ENCODE results near the gene APOBEC3G. TPM values are rescaled to one million over a fixed set of nuclear protein-coding genes. Genes with fewer than 3 reads are reported as not detected.
A peak's percentile ranks its signal among the peaks of the same experiment; 100 is the strongest.

APOBEC3G gene
- total and polyA plus RNA-seq, 2 experiments from 2014 or later: 2.1 to 3.3 TPM

GRCh38 chr22:39130152-39130704 is 53.2 kb downstream of the APOBEC3G start (continued):
- TF ChIP-seq, protein P1, sequence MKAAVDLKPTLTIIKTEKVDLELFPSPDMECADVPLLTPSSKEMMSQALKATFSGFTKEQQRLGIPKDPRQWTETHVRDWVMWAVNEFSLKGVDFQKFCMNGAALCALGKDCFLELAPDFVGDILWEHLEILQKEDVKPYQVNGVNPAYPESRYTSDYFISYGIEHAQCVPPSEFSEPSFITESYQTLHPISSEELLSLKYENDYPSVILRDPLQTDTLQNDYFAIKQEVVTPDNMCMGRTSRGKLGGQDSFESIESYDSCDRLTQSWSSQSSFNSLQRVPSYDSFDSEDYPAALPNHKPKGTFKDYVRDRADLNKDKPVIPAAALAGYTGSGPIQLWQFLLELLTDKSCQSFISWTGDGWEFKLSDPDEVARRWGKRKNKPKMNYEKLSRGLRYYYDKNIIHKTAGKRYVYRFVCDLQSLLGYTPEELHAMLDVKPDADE (IDR thresholded peaks at IDR 0.05): no peak
- no peak for TF ChIP-seq EZH2 (IDR thresholded peaks at IDR 0.05; ENCODE audit: low read depth, unreplicated experiment)
- no peak for TF ChIP-seq NANOG (IDR thresholded peaks at IDR 0.05; ENCODE audit: borderline replicate concordance)
- TF ChIP-seq POLR2AphosphoS5 (IDR thresholded peaks at IDR 0.05; ENCODE audit: low read depth): no peak
- TF ChIP-seq JUNB (IDR thresholded peaks at IDR 0.05; ENCODE audit: unreplicated experiment): no peak
- no peak for TF ChIP-seq CREB1 (CRISPR knock-in tag; IDR thresholded peaks at IDR 0.05; ENCODE audit: low read depth)

- no peak overlapping the region; the same call in 2 of the 3 replicates for H3K4me3 Mint-ChIP-seq
- TF ChIP-seq ZNF462 (CRISPR knock-in tag; IDR thresholded peaks at IDR 0.05): no peak
- no peak for TF ChIP-seq POLR2AphosphoS5 (IDR thresholded peaks at IDR 0.05; ENCODE audit: low read depth)
- no peak for TF ChIP-seq NANOG (IDR thresholded peaks at IDR 0.05; ENCODE audit: borderline replicate concordance)
- TF ChIP-seq JUNB (IDR thresholded peaks at IDR 0.05; ENCODE audit: unreplicated experiment): no peak
- no peak for TF ChIP-seq STAT1 (IDR thresholded peaks at IDR 0.05; ENCODE audit: unreplicated experiment)
- TF ChIP-seq, protein P1 (IDR thresholded peaks at IDR 0.05): no peak
- no peak for TF ChIP-seq CREB1 (CRISPR knock-in tag; IDR thresholded peaks at IDR 0.05; ENCODE audit: low read depth)
- TF ChIP-seq, protein P2, sequence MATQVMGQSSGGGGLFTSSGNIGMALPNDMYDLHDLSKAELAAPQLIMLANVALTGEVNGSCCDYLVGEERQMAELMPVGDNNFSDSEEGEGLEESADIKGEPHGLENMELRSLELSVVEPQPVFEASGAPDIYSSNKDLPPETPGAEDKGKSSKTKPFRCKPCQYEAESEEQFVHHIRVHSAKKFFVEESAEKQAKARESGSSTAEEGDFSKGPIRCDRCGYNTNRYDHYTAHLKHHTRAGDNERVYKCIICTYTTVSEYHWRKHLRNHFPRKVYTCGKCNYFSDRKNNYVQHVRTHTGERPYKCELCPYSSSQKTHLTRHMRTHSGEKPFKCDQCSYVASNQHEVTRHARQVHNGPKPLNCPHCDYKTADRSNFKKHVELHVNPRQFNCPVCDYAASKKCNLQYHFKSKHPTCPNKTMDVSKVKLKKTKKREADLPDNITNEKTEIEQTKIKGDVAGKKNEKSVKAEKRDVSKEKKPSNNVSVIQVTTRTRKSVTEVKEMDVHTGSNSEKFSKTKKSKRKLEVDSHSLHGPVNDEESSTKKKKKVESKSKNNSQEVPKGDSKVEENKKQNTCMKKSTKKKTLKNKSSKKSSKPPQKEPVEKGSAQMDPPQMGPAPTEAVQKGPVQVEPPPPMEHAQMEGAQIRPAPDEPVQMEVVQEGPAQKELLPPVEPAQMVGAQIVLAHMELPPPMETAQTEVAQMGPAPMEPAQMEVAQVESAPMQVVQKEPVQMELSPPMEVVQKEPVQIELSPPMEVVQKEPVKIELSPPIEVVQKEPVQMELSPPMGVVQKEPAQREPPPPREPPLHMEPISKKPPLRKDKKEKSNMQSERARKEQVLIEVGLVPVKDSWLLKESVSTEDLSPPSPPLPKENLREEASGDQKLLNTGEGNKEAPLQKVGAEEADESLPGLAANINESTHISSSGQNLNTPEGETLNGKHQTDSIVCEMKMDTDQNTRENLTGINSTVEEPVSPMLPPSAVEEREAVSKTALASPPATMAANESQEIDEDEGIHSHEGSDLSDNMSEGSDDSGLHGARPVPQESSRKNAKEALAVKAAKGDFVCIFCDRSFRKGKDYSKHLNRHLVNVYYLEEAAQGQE (IDR thresholded peaks at IDR 0.05; ENCODE audit: unreplicated experiment): no peak
- no peak for TF ChIP-seq EZH2 (IDR thresholded peaks at IDR 0.05; ENCODE audit: low read depth, unreplicated experiment)
- TF ChIP-seq ZNF114 (CRISPR knock-in tag; IDR thresholded peaks at IDR 0.05): no peak
Measured at GRCh38 chr22:39130892-39131855, 54.1 kb downstream of the APOBEC3G start.

More at GRCh38 chr22:39130892-39131855, 54.1 kb downstream of the APOBEC3G start:
- Histone ChIP-seq H3K79me2 (replicated peaks; ENCODE audit: insufficient read depth) (no peaks in the 10 kb centered on the region), H3K9me2 (ENCODE audit: insufficient read depth) (no peaks in the 10 kb centered on the region), H3K4me3 (no peak overlapping the region), H3K27me3 (ENCODE audit: insufficient read depth) (no peaks in the 10 kb centered on the region), H3K27ac (ENCODE audit: low read depth) (no peak overlapping the region), H2AFZ (no peak overlapping the region), H3K4me1 (ENCODE audit: insufficient read depth) (peaks cover 13% of the 10 kb centered on the region), H4K20me1 (replicated peaks; ENCODE audit: insufficient read depth) (no peaks in the 10 kb centered on the region), H3K4me2 (peak overlapping the region; percentile 51), H3F3A (replicated peaks; ENCODE audit: low read depth) (no peaks in the 10 kb centered on the region), H3K36me3 (ENCODE audit: insufficient read depth) (no peaks in the 10 kb centered on the region)
- H3K36me3 Mint-ChIP-seq (ENCODE audit: low read depth): no peaks in the 10 kb centered on the region
- peaks cover 18% of the 10 kb centered on the region for H3K27me3 Mint-ChIP-seq (ENCODE audit: insufficient read depth, low read depth, poor library complexity)
- H3K9me3 Mint-ChIP-seq: peaks cover 5% of the 10 kb centered on the region; the same call in 1 of the 3 replicates
- peaks cover 30% of the 10 kb centered on the region for H3K4me1 Mint-ChIP-seq
- DNase-seq (ENCODE audit: low spot score) (peak; percentile 47), ATAC-seq (peak; percentile 8; the same call in 2 of the 3 replicates)
- no peak overlapping the region for H3K27ac Mint-ChIP-seq
